ENCODE measurements around the gene KRTAP23-1. TPM values are rescaled to one million over a fixed set of nuclear protein-coding genes. Genes with fewer than 3 reads are reported as not detected.

The KRTAP23-1 gene
- total RNA-seq, 2 donors from 2014 or later = not detected

- no peak overlapping the region for H3K4me3 ChIP-seq
- H3K27me3 ChIP-seq (replicated peaks; ENCODE audit: insufficient read depth) = no peaks in the 10 kb centered on the region
- intact Hi-C loops (cut with DNase I) = no loop called here
- no peaks in the 10 kb centered on the region for H3K4me1 ChIP-seq (replicated peaks)
- H3K36me3 ChIP-seq = no peaks in the 10 kb centered on the region
- H3K27ac ChIP-seq = no peak overlapping the region
- WGBS = 24% methylated on average over 3 of the region's 3 CpGs
- no peak for DNase-seq (ENCODE audit: low spot score)
- no peaks in the 10 kb centered on the region for H3K9me3 ChIP-seq
- no peak for TF ChIP-seq POLR2A (IDR thresholded peaks at IDR 0.05)
- TF ChIP-seq CTCF (IDR thresholded peaks at IDR 0.05) = no peak
These were observed 7.5 kb upstream of the KRTAP23-1 start for GRCh38 chr21:30355906-30356305.

- H3K4me1 ChIP-seq (replicated peaks) = no peaks in the 10 kb centered on the region
- no peaks in the 10 kb centered on the region for H3K36me3 ChIP-seq
- no peaks in the 10 kb centered on the region for H3K27me3 ChIP-seq (replicated peaks; ENCODE audit: insufficient read depth)
- no peaks in the 10 kb centered on the region for H3K9me3 ChIP-seq
- intact Hi-C loops (cut with DNase I) = no loop called here
- no peak for TF ChIP-seq POLR2A (IDR thresholded peaks at IDR 0.05)
- no peak for TF ChIP-seq POLR2AphosphoS5 (IDR thresholded peaks at IDR 0.05)
- TF ChIP-seq CTCF (IDR thresholded peaks at IDR 0.05) = no peak
- no peak overlapping the region for H3K27ac ChIP-seq
- DNase-seq (ENCODE audit: low spot score) = no peak
- 77% methylated on average over 1 of the region's 1 CpG for WGBS
- no peak overlapping the region for H3K4me3 ChIP-seq
These were observed 6.1 kb upstream of the KRTAP23-1 start for GRCh38 chr21:30354308-30355005.

- H3K4me3 ChIP-seq = no peak overlapping the region
- H3K27me3 ChIP-seq (replicated peaks; ENCODE audit: insufficient read depth) = no peaks in the 10 kb centered on the region
- intact Hi-C loops (cut with DNase I) = no loop called here
- H3K27ac ChIP-seq = no peak overlapping the region
- H3K36me3 ChIP-seq = no peaks in the 10 kb centered on the region
- 100% methylated on average over 1 of the region's 1 CpG for WGBS
- H3K9me3 ChIP-seq = no peaks in the 10 kb centered on the region
- DNase-seq (ENCODE audit: low spot score) = no peak
- TF ChIP-seq CTCF (IDR thresholded peaks at IDR 0.05) = no peak
- no peak for TF ChIP-seq POLR2A (IDR thresholded peaks at IDR 0.05)
- no peak for TF ChIP-seq POLR2AphosphoS5 (IDR thresholded peaks at IDR 0.05)
- H3K4me1 ChIP-seq (replicated peaks) = no peaks in the 10 kb centered on the region
These were observed 3.1 kb upstream of the KRTAP23-1 start for GRCh38 chr21:30351534-30351933.

- WGBS = 20% methylated on average over 3 of the region's 3 CpGs
- DNase-seq (ENCODE audit: low spot score) = no peak
- H3K27me3 ChIP-seq (replicated peaks; ENCODE audit: insufficient read depth) = no peaks in the 10 kb centered on the region
These were observed 1.2 kb upstream of the KRTAP23-1 start for GRCh38 chr21:30349572-30349971.

More at GRCh38 chr21:30349572-30349971, 1.2 kb upstream of the KRTAP23-1 start:
- no peak for TF ChIP-seq CTCF (IDR thresholded peaks at IDR 0.05)
- no peak for TF ChIP-seq POLR2A (IDR thresholded peaks at IDR 0.05)
- TF ChIP-seq POLR2AphosphoS5 (IDR thresholded peaks at IDR 0.05) = no peak
- no peaks in the 10 kb centered on the region for H3K4me1 ChIP-seq (replicated peaks)
- H3K27ac ChIP-seq = no peak overlapping the region
- no peaks in the 10 kb centered on the region for H3K36me3 ChIP-seq
- intact Hi-C loops (cut with DNase I) = no loop called here
- no peak overlapping the region for H3K4me3 ChIP-seq
- no peaks in the 10 kb centered on the region for H3K9me3 ChIP-seq

Data from prostate gland (tissue), 2 donors.